ENCODE measurements around the gene CRIP2.

Gene CRIP2

DNA sequence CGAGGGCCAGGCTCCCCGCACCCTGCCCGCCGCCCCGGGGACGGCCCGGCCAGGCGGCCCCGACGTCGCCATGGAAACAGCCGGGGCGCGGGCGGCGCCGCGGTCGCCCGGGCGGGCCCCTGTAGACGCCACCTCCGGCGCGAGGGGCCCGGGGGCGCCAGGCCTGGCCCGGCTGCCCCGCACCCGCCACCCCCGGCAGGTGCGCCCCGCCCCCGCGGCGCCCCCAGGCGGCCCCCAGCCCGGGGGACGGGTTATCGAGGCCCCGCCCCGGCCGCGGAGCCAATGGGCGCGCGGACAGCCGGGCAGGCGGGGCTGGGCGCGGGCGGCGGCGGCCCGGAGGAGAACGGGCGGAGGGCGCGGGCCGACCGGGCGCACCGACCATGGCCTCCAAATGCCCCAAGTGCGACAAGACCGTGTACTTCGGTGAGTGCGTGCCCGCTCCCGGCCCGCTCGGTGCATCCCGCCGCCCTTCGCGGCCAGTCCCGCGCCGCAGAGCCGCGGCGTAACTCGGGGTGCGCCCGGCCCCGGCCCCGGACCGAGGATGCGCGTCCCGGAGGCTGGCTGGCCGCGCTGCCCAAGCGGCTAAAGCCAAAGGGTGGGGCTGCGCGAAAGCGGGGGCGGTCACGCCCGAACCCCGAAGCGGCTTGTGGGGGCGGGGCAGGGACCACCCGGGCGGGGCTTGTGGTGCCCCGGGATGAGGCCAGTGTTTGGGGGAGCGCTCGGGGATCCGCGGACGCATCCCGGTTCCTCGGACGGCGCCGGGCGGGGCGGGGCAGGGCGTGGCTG is at the start of gene CRIP2:
CRIP2 (plus strand) TSS at position 339 of the 786 bp plus-strand sequence; CDS start at position 381, 42 bp downstream.
- peak; percentile 61 to 77 for DNase-seq

DNA sequence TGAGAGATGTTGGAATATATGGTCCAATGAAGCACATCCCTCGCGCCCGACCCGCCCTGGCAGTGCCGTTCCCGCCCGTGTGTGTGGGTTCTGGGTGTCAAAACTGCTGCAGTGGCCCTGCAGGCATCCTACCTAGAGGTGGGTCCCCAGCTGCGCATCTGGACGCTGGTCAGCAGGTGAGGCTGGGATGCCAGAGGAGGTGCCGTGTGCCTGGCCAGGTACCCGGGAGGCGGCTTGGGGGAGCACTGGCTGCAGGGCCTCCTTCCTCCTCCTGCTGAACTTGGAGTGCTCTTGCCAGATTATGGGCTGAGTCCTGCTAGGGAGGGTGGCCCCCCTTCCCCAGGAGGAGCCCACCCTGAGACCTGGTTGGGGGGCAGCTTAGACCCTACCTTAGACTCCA is 49.8 kb upstream of the CRIP2 start:
- DNase-seq: no peak

DNA sequence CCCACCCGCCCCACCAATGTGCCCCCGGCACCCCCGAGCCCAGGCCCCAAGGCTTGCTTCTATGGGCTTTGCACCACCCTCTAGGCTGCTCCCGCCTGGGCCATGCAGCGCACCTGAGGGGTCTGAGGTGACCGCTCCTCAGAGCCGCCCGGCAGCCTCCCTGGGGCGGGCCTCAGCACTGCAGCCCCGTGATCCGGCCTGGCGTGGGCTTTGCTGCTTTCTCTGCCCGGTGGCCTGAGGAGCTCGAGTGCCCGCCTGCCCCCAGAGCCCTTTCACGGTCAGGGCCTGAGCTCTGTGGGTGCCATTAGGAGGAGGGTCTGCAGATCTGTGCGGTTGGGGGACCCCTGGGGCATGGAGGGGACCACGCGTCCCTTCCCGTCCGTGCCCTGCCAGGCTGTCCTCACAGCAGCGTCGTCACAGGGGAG is 48.8 kb upstream of the CRIP2 start:
- no peak for DNase-seq

DNA sequence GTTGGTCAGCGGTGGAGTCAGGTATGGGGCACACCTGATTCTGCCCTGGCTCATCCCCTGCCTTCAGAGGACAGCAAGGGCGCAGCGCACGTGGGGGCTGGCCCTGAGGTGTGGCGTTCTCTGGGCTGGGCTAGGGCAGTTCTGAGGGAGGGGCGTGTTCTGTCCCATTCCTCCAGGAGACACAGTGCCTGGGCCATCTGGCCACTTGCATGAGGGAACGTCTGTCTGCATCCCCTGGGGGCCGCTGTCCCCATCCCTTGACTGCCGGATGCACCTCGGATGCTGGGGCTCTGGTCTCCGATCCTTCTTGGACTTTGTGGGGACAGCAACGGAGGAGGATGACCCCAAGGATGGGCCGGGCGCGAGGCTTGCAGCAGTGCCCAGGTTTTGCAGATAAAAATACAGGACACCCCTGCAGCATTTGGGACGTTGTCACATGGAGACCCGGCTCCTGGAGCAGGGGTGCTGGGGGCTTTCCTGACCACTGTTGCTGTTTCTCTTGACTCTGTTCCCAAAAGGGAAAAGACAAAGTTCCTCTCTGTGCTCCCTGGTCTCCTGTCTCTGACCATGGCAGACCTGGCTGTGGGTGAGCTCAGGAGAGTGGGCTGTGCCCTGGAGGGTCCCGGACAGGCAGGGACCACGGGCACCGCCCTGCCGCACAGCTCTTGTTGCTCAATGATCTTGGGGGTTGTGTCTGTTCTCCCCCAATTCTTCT is 48.0 kb upstream of the CRIP2 start:
- no peak for DNase-seq

DNA sequence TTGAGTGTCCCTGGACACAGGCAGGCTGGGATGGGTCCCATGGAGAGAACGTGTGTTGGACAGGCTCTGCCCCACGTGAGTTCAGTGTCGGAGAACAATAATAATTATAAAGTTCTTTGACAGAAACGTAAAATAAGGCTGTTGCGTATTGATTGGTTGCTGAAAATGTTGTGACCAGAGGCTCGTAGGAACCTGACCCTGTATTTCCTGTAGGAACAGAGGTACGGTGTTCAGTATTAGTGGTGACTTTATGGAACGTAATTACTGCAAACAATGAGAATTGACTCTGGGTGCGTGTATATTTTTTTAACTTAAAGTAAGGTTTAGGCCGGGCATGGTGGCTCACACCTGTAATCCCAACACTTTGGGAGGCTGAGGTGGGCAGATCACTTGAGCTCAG is 47.2 kb upstream of the CRIP2 start:
- DNase-seq: no peak

- DNase-seq: no peak
These were observed 46.6 kb upstream of the CRIP2 start for GRCh38 chr14:105427936-105428485.

DNA sequence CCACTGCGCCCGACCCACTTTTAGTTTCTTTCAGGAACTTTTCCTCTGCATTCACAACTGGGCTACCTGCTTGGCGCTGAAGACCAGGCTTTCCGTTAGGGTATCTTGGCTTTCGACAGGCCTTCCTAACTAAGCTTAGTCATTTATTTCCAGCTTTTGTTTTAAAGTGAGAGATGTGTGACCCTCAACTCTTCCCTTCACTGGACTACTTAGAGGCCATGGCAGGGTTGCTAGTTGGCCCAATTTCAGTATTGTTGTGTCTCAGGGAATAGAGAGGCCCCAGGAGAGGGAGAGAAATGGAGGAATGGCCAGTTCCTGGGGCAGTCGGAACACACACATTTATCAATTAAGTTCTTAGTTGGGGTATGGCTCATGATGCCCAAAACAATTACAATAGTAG is 44.6 kb upstream of the CRIP2 start:
- no peak for DNase-seq

DNA sequence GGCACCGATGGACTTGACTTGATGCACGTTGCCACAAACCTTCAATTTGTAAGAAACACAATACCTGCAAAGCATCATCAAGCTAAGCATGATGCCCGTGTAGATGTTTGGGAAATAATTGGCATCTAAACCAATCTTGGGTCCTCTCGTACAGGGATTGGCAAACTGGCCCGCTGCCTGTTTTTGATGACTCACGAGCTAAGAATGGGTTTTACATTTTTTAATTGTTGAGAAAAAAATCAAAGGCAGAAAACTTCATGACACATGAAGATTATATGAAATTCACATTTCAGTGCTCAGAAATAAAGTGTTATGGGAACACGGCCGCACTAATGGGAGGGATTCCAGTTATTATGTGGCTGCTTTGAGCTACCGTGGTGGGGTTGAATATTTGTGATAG is 44.1 kb upstream of the CRIP2 start:
- no peak for DNase-seq

- DNase-seq: no peak
These were observed 43.4 kb upstream of the CRIP2 start for GRCh38 chr14:105431256-105431655.

- DNase-seq: no peak
These were observed 42.0 kb upstream of the CRIP2 start for GRCh38 chr14:105432657-105433056.

DNA sequence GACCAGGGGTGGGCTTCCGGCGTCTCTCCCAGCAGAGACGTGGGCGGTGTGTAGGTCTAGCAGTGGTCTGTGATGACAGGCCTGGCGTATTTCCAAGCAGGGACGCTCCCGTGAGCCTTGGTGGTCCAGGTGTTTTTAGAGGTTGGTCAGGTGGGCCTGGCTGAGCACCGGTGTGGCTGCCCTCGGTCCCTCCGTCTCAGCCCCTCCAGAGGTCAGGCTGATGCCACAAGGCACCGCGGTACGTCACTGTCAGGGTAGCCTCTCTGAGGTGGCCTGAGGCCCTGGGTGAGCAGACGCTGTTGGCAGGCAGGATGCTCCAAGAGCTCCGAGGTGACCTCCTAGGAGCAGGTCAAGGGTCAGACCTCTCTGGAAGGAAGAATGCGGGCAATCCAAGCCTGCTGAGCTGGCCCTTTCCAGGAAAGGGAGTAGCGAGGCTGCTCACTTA is 41.4 kb upstream of the CRIP2 start:
- DNase-seq: no peak

DNA sequence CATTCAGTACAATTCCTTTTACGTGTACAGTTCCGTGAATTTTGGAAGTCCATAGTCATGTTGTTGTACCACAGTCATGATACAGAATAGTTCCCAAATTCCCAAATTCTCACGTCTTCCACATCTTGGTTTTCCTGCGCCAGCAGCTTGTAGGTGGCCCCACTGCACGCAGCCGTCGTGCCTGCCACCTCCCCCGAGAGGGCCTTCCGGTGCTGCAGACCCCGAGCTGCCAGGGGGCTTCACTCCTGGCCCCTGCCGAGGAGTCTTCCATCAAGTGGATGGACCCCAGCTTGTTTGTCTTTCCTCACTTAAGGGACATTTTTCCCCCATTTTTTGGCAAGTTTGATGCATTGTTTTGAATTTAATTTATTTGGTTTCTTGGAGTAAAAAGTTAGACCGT is 38.2 kb upstream of the CRIP2 start:
- DNase-seq: no peak

GRCh38 chr14:105436891-105437722 is 37.5 kb upstream of the CRIP2 start:
- no peak for DNase-seq

GRCh38 chr14:105437723-105438500 is 36.7 kb upstream of the CRIP2 start:
- no peak for DNase-seq

DNA sequence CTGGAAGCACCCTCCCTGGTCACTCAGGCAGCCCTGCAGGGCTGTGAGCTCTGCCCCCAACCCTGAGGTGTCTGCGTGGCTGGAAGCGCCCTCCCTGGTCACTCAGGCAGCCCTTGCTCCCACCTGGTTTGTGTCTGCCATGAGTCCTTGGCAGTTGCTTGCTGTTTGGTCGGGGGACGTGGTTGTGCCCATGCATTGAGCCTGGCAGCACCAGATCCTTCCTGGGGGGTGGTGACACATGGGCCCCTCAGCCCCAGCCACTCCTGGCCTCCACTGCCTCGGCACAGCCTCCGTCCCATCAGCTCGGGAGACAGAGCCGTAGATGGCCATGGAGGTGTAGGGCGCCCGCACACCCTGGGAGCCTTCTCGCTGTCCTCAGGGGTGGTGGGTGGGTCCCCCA is 35.4 kb upstream of the CRIP2 start:
- DNase-seq: no peak

DNA sequence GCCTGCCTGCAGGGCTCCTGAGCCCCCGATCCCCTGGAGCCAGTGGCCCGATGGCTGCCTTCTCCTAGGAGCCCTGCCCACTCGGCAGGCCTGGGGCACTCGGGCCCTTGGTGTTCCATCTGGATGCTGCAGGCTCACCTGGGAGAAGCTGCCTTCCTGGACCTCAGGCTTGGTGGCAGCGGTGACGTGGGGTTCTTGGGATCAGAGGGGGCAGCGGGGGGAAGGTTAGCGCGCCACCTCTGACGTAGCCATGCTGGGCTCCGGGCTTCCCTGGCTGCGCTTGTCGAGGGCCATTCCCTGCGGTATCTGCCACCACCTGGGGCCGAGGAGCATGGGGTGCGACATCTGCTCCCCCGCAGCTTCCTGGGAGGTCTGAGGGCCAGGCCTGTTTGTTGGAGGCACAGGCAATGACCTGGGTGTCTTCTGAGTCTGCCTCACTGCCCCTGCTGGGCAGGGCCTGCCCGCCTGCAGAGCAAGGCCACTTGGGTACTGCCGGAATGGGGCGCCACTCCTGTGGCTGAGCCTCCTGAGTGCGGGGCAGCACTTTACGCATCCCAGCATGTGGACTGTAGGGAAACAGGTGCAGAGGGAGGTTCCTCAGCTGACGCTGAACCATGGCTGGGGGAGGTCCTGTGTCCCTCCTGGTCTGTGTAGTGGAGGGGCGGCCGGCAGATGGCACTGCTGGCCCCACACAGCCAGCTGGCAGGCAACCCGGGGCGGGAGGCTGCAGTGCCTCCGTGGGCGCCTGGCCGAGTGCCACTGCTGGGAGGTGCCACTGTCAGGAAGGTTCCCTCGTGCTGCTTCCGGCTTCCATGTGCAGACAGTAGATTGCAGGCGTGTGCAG is 34.7 kb upstream of the CRIP2 start:
- DNase-seq: no peak

- no peak for DNase-seq
These were observed 34.1 kb upstream of the CRIP2 start for GRCh38 chr14:105440554-105440900.

DNA sequence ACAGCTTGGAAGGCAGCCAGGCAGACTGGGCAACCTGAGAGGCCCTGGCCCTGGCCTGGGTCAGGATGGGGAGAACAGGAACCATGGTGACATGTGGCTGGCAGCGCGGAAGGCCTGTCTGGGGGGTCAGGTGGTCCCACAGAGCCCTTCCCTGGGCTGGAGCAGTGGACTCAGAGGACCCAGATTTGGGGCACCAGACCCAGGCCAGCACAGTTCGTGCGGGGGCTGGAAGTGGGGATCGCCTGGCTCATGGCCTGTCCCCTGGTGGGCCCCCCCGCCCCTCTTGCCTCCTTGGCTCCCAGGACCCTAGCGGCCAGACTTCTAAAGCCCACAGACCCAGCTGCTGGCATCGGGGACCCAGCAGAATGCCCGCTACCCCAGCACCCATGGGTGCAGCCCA is 33.6 kb upstream of the CRIP2 start:
- DNase-seq: no peak

- DNase-seq: no peak
These were observed 32.5 kb upstream of the CRIP2 start for GRCh38 chr14:105442125-105442524.

- DNase-seq: no peak
These were observed 31.8 kb upstream of the CRIP2 start for GRCh38 chr14:105442834-105443233.

DNA sequence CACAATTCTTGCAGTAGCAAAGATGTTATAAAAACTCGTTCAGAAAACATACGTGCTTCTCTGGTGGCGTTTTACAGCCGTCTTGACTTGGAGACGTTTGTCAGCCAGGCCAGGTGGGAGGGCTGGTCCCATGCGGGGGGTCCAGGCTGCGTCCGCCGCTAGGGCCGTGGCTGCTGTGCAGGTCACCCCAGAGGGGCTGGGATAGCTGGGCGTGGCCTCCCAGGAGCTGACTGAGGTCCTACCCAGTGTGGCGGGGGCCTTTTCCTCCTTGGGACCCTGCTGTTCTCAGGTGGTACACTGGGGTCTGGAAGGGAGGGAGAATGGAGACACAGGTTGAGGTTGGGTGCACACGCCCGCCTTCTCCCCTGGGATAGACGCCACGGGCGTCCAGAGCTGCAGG is 29.8 kb upstream of the CRIP2 start:
- DNase-seq: no peak

GRCh38 chr14:105445290-105445689 is 29.3 kb upstream of the CRIP2 start:
- DNase-seq: no peak

Data from NCI-H1930 (cell line).